Limb (tissue), 2 donors: ENCODE results near the gene FZD4.
"Not testable (repeated sequence)": the region's sequence is repeated elsewhere in the genome, so short reads cannot be mapped to it uniquely, and the experiment has no call there.

Experiments
- DNase-seq, 2 donors: peaks; one replicate each; pipeline ENCODE4 v3.0.0-alpha.2; 2016; ENCODE audit errors: extremely low spot score in 2 of 2

FZD4 gene

GRCh38 chr11:86955361-86956120 lies at the start of gene FZD4:
Gene FZD4, minus strand, starts transcription at chr11:86955395. Its CDS starts 310 bp downstream, at chr11:86955085.
- peak; percentile 93 to 94 for DNase-seq

- DNase-seq: not testable (repeated sequence)
Observed at GRCh38 chr11:87004281-87004680, 49.1 kb upstream of the FZD4 start.

GRCh38 chr11:87002918-87003317 lies 47.7 kb upstream of the FZD4 start:
- DNase-seq: no peak

GRCh38 chr11:86999859-87000753 lies 44.9 kb upstream of the FZD4 start:
- DNase-seq: no peak

- no peak for DNase-seq
Observed at GRCh38 chr11:86999388-86999787, 44.2 kb upstream of the FZD4 start.

GRCh38 chr11:86996953-86997570 lies 41.9 kb upstream of the FZD4 start:
- DNase-seq: no peak

GRCh38 chr11:86993031-86993430 lies 37.8 kb upstream of the FZD4 start:
- no peak for DNase-seq

- not testable (repeated sequence) for DNase-seq
Observed at GRCh38 chr11:86992340-86992739, 37.1 kb upstream of the FZD4 start.

GRCh38 chr11:86991341-86991740 lies 36.1 kb upstream of the FZD4 start:
- no peak for DNase-seq

- no peak for DNase-seq
Observed at GRCh38 chr11:86990515-86990914, 35.3 kb upstream of the FZD4 start.

GRCh38 chr11:86990031-86990430 lies 34.8 kb upstream of the FZD4 start:
- peak in 1 of 2 donors; percentile 59 for DNase-seq

- DNase-seq: no peak
Observed at GRCh38 chr11:86988351-86988881, 33.2 kb upstream of the FZD4 start.

GRCh38 chr11:86987679-86988078 lies 32.5 kb upstream of the FZD4 start:
- no peak for DNase-seq

GRCh38 chr11:86984701-86985100 lies 29.5 kb upstream of the FZD4 start:
- DNase-seq: no peak

- DNase-seq: no peak
Observed at GRCh38 chr11:86983021-86983488, 27.9 kb upstream of the FZD4 start.

GRCh38 chr11:86981777-86982540 lies 26.8 kb upstream of the FZD4 start:
- DNase-seq: no peak

GRCh38 chr11:86980086-86980796 lies 25.0 kb upstream of the FZD4 start:
- DNase-seq: no peak

- peak in 1 of 2 donors; percentile 67 for DNase-seq
Observed at GRCh38 chr11:86978756-86979608, 23.8 kb upstream of the FZD4 start.

GRCh38 chr11:86978247-86978646 lies 23.1 kb upstream of the FZD4 start:
- no peak for DNase-seq
